Brain pericyte (primary cell): Measurements from ENCODE around the gene ZNF883.
"Not testable (repeated sequence)": the region's sequence is repeated elsewhere in the genome, so short reads cannot be mapped to it uniquely, and the experiment has no call there.

Experiments
- DNase-seq: peaks from one replicate; pipeline ENCODE4 v3.0.0-alpha.2; 2012; ENCODE audit warnings: low read depth, low spot score

ZNF883 gene

GRCh38 chr9:113011911-113012381, at the start of gene ZNF883:
ZNF883 (minus strand) TSS chr9:113012192.
- peak; percentile 7 for DNase-seq

- not testable (repeated sequence) for DNase-seq
These were observed 49.3 kb upstream of the ZNF883 start for GRCh38 chr9:113061072-113061850.

- not testable (repeated sequence) for DNase-seq
These were observed 47.7 kb upstream of the ZNF883 start for GRCh38 chr9:113059581-113060284.

GRCh38 chr9:113057193-113057592, 45.2 kb upstream of the ZNF883 start:
- no peak for DNase-seq

GRCh38 chr9:113056191-113057106, 44.5 kb upstream of the ZNF883 start, which contains the start of gene ZFP37:
ZFP37 (minus strand) TSS chr9:113056724; CDS start chr9:113056688, 36 bp downstream.
- DNase-seq: peak; percentile 87

GRCh38 chr9:113042884-113043657, 31.1 kb upstream of the ZNF883 start:
- no peak for DNase-seq

- no peak for DNase-seq
These were observed 14.2 kb upstream of the ZNF883 start for GRCh38 chr9:113026200-113026599.

- no peak for DNase-seq
These were observed 6.3 kb upstream of the ZNF883 start for GRCh38 chr9:113018247-113018646.

- DNase-seq: no peak
These were observed 500 bp upstream of the ZNF883 start for GRCh38 chr9:113012492-113012891.

- DNase-seq: no peak
These were observed 6.2 kb downstream of the ZNF883 start for GRCh38 chr9:113005777-113006176.

- no peak for DNase-seq
These were observed 14.6 kb downstream of the ZNF883 start for GRCh38 chr9:112997236-112997941.

- DNase-seq: no peak
These were observed 40.6 kb downstream of the ZNF883 start for GRCh38 chr9:112971415-112971814.

GRCh38 chr9:112970939-112971338, 41.1 kb downstream of the ZNF883 start:
- DNase-seq: no peak

- DNase-seq: no peak
These were observed 42.3 kb downstream of the ZNF883 start for GRCh38 chr9:112969730-112970129.

- no peak for DNase-seq
These were observed 56.4 kb downstream of the ZNF883 start for GRCh38 chr9:112955550-112955949.

- no peak for DNase-seq
These were observed 66.3 kb downstream of the ZNF883 start for GRCh38 chr9:112945620-112946208.

- DNase-seq: no peak
These were observed 72.6 kb downstream of the ZNF883 start for GRCh38 chr9:112939418-112939817.

- DNase-seq: no peak
These were observed 78.3 kb downstream of the ZNF883 start for GRCh38 chr9:112933696-112934095.

- no peak for DNase-seq
These were observed 86.8 kb downstream of the ZNF883 start for GRCh38 chr9:112925058-112925641.
